Testis (tissue), 2 donors: ENCODE results near the gene HDHD5.

Experiments
- CTCF ChIP-seq, 3 experiments: fragments of 450-650 bp in 2 of 3; fragments of 200-600 bp in 1 of 3; sonication (generic) in 1 of 3; IDR thresholded peaks; one replicate each; pipeline ENCODE4 v1.5.1; 2016 to 2019; ENCODE audit warnings: antibody characterized with exemption in 3 of 3, mild to moderate bottlenecking in 2 of 3, moderate library complexity in 1 of 3
- POLR2A ChIP-seq: fragments of 450-650 bp; IDR thresholded peaks from one replicate; pipeline ENCODE4 v1.6.1; 2017; ENCODE audit warnings: antibody characterized with exemption, mild to moderate bottlenecking, moderate library complexity

- TF ChIP-seq CTCF (IDR thresholded peaks at IDR 0.05) = no peak
- TF ChIP-seq POLR2A = no peak
Observed at GRCh38 chr22:17135153-17135760, 23.8 kb downstream of the HDHD5 start.
